ENCODE measurements around the gene RPS27.
"Not testable (repeated sequence)": the region's sequence is repeated elsewhere in the genome, so short reads cannot be mapped to it uniquely, and the experiment has no call there.

Gene RPS27

GRCh38 chr1:154012129-154012528 lies 21.6 kb downstream of the RPS27 start:
- no peak for DNase-seq (ENCODE audit: low spot score)
- no peak for TF ChIP-seq CTCF (IDR thresholded peaks at IDR 0.05)

GRCh38 chr1:154012543-154012942 lies 22.0 kb downstream of the RPS27 start:
- not testable (repeated sequence) for DNase-seq (ENCODE audit: low spot score); H3K27ac ChIP-seq; H3K4me3 ChIP-seq

More at GRCh38 chr1:154012129-154012528, 21.6 kb downstream of the RPS27 start:
- H3K4me3 ChIP-seq = no peak overlapping the region
- H3K27ac ChIP-seq = no peak overlapping the region

- Histone ChIP-seq H3K4me3 (no peak overlapping the region), H3K27ac (no peak overlapping the region)
- no peak for TF ChIP-seq CTCF (IDR thresholded peaks at IDR 0.05)
Measured at GRCh38 chr1:154014154-154014907, 23.8 kb downstream of the RPS27 start.

GRCh38 chr1:154019269-154019668 lies 28.7 kb downstream of the RPS27 start:
- no peak overlapping the region for H3K27ac ChIP-seq
- DNase-seq (ENCODE audit: low spot score) = no peak
- TF ChIP-seq CTCF (IDR thresholded peaks at IDR 0.05) = no peak
- H3K4me3 ChIP-seq = no peak overlapping the region

More at GRCh38 chr1:154014154-154014907, 23.8 kb downstream of the RPS27 start:
- DNase-seq (ENCODE audit: low spot score) = no peak

- no peak for TF ChIP-seq CTCF (IDR thresholded peaks at IDR 0.05)
- Histone ChIP-seq H3K4me3 (no peak overlapping the region), H3K27ac (no peak overlapping the region)
- DNase-seq (ENCODE audit: low spot score) = no peak
Measured at GRCh38 chr1:154019940-154020339, 29.4 kb downstream of the RPS27 start.

GRCh38 chr1:154033697-154034096 lies 43.1 kb downstream of the RPS27 start:
- DNase-seq (ENCODE audit: low spot score); H3K4me3 ChIP-seq; H3K27ac ChIP-seq: not testable (repeated sequence)

All from coronary artery (tissue), 2 donors.